ENCODE data around the gene ASPG.

- TF ChIP-seq EZH2 (IDR thresholded peaks at IDR 0.05; ENCODE audit: low read length, unreplicated experiment), result no peak
- TF ChIP-seq CTCF (conservative IDR thresholded peaks at IDR 0.05; ENCODE audit: low read depth, low read length), result no peak
- no peak for TF ChIP-seq EZH2phosphoT487 (IDR thresholded peaks at IDR 0.05; ENCODE audit: borderline replicate concordance, low read length)
Observed at GRCh38 chr14:104094056-104094708, 8.7 kb downstream of the ASPG start.

Measured in PC-3 (cell line).